Thyroid gland (tissue), 4 donors: ENCODE measurements around the gene PLN. TPM values are rescaled to one million over a fixed set of nuclear protein-coding genes. Genes with fewer than 3 reads are reported as not detected.

ENCODE experiments used
- DNase-seq, 2 donors: peaks; one replicate each; pipeline ENCODE4 v3.0.0-alpha.2; 2019
- H3K27ac ChIP-seq, 3 donors: fragments of 200-600 bp; sonication (generic); 1 replicate in 2 of 3; 2 replicates in 1 of 3; pipeline ENCODE4 v1.5.1; 2016 to 2019; ENCODE audit warnings: mild to moderate bottlenecking in 1 of 3, moderate library complexity in 1 of 3
- H3K27me3 ChIP-seq: fragments of 200-600 bp; sonication (generic); one replicate; pipeline ENCODE4 v1.5.1; 2019
- H3K36me3 ChIP-seq, 2 donors: fragments of 200-600 bp; sonication (generic); one replicate each; pipeline ENCODE4 v1.5.1; 2016 to 2019
- H3K4me1 ChIP-seq, 2 donors: fragments of 200-600 bp; sonication (generic); one replicate each; pipeline ENCODE4 v1.5.1; 2017 to 2019
- H3K4me3 ChIP-seq, 3 donors: fragments of 200-600 bp; sonication (generic); replicated peaks in 1 of 3; 1 replicate in 2 of 3; 2 replicates in 1 of 3; pipeline ENCODE4 v1.5.1; 2016; ENCODE audit warnings: mild to moderate bottlenecking in 1 of 3
- H3K9me3 ChIP-seq: fragments of 200-600 bp; sonication (generic); one replicate; pipeline ENCODE4 v1.5.1; 2017
- CTCF ChIP-seq, 6 experiments: fragments of 200-600 bp in 3 of 6; fragments of 450-650 bp in 3 of 6; sonication (generic) in 3 of 6; IDR thresholded peaks; one replicate each; pipeline ENCODE4 v1.5.1; 2016 to 2019; ENCODE audit warnings: antibody characterized with exemption in 6 of 6, mild to moderate bottlenecking in 2 of 6, inconsistent platforms in 1 of 6, moderate library complexity in 1 of 6
- POLR2A ChIP-seq, 2 donors: fragments of 450-650 bp; IDR thresholded peaks; one replicate each; pipeline ENCODE4 v1.6.1; 2017; ENCODE audit warnings: antibody characterized with exemption in 2 of 2, mild to moderate bottlenecking in 2 of 2, moderate library complexity in 1 of 2
- WGBS, 2 donors: methylation state at CpG; one replicate each; pipeline ENCODE4 v1.1.5; 2017; 5-methylcytosine and 5-hydroxymethylcytosine counted together
- intact Hi-C: fragments of 100-400 bp; cut with DNase I; formaldehyde crosslinking; loops from one replicate; pipeline ENCODE4 v1.15.1; 2023
- total RNA-seq, 4 donors: library from RNA; depleted of rRNA; stranded (reverse); fragments of >200 nt; gene quantifications; one replicate each; pipeline ENCODE4 v1.2.3, GENCODE V29; 2016

PLN gene
- total RNA-seq, result 10 to 100 TPM in 2 of 4 donors, 1 to 10 TPM in 2; 5.7 to 21.8 (median 10.5) TPM

- 95% methylated on average over 3 of the region's 3 CpGs for WGBS, 2 donors
- Histone ChIP-seq H3K27ac (no peak within 1 kb of the TSS), H3K9me3 (no peaks in the 10 kb centered on the region), H3K4me3 (no peak within 1 kb of the TSS), H3K36me3 (no peaks in the 10 kb centered on the region), H3K27me3 (no peaks in the 10 kb centered on the region), H3K4me1 (peaks cover 0 to 3% of the 10 kb centered on the region in 2 donors)
- TF ChIP-seq CTCF (IDR thresholded peaks at IDR 0.05) (no peak), POLR2A (IDR thresholded peaks at IDR 0.05) (no peak)
- DNase-seq, result no peak
- intact Hi-C loops, result no loop called here
Measured at GRCh38 chr6:118548136-118548535, at the start of gene PLN. PLN (plus strand) TSS chr6:118548296; CDS start chr6:118558922, 10,626 bp downstream.

GRCh38 chr6:118500130-118501015 lies 47.7 kb upstream of the PLN start:
- intact Hi-C loops, result no loop called here
- no peaks in the 10 kb centered on the region for H3K27me3 ChIP-seq

GRCh38 chr6:118501099-118501498 lies 47.0 kb upstream of the PLN start:
- DNase-seq, result no peak
- H3K4me1 ChIP-seq, result no peaks in the 10 kb centered on the region
- WGBS, 2 donors, result 82 to 85% methylated on average over 5 of the region's 5 CpGs
- H3K27ac ChIP-seq, result no peak overlapping the region
- no peaks in the 10 kb centered on the region for H3K9me3 ChIP-seq
- no peak overlapping the region for H3K4me3 ChIP-seq
- no peaks in the 10 kb centered on the region for H3K27me3 ChIP-seq
- intact Hi-C loops, result no loop called here
- TF ChIP-seq CTCF (IDR thresholded peaks at IDR 0.05) (no peak), POLR2A (IDR thresholded peaks at IDR 0.05) (no peak)
- H3K36me3 ChIP-seq, result no peaks in the 10 kb centered on the region

More at GRCh38 chr6:118500130-118501015, 47.7 kb upstream of the PLN start:
- TF ChIP-seq CTCF (IDR thresholded peaks at IDR 0.05), result no peak
- no peak for TF ChIP-seq POLR2A (IDR thresholded peaks at IDR 0.05)
- Histone ChIP-seq H3K36me3 (no peaks in the 10 kb centered on the region), H3K4me3 (no peak overlapping the region), H3K4me1 (no peaks in the 10 kb centered on the region), H3K9me3 (no peaks in the 10 kb centered on the region), H3K27ac (no peak overlapping the region)
- no peak for DNase-seq
- 81 to 92% methylated on average over 10 of the region's 10 CpGs for WGBS, 2 donors

- TF ChIP-seq POLR2A (IDR thresholded peaks at IDR 0.05), result no peak
- H3K36me3 ChIP-seq, result no peaks in the 10 kb centered on the region
- DNase-seq, result no peak
- no peak overlapping the region for H3K27ac ChIP-seq
- 92 to 95% methylated on average over 1 of the region's 1 CpG for WGBS, 2 donors
- intact Hi-C loops, result no loop called here
- no peaks in the 10 kb centered on the region for H3K27me3 ChIP-seq
- H3K4me1 ChIP-seq, result no peaks in the 10 kb centered on the region
- no peaks in the 10 kb centered on the region for H3K9me3 ChIP-seq
- H3K4me3 ChIP-seq, result no peak overlapping the region
Measured at GRCh38 chr6:118501765-118502164, 46.3 kb upstream of the PLN start.

- H3K36me3 ChIP-seq, result no peaks in the 10 kb centered on the region
- H3K27me3 ChIP-seq, result no peaks in the 10 kb centered on the region
- no peaks in the 10 kb centered on the region for H3K9me3 ChIP-seq
- intact Hi-C loops, result no loop called here
- H3K4me3 ChIP-seq, result no peak overlapping the region
- no peak for DNase-seq
- H3K4me1 ChIP-seq, result no peaks in the 10 kb centered on the region
- no peak for TF ChIP-seq POLR2A (IDR thresholded peaks at IDR 0.05)
- TF ChIP-seq CTCF (IDR thresholded peaks at IDR 0.05), result no peak
- 47 to 61% methylated on average over 2 of the region's 2 CpGs for WGBS, 2 donors
- H3K27ac ChIP-seq, result no peak overlapping the region
Measured at GRCh38 chr6:118502169-118502568, 45.9 kb upstream of the PLN start.
